Measurements from ENCODE around the gene ECHDC1. TPM values are rescaled to one million over a fixed set of nuclear protein-coding genes. Genes with fewer than 3 reads are reported as not detected.
"Not testable (repeated sequence)": the region's sequence is repeated elsewhere in the genome, so short reads cannot be mapped to it uniquely, and the experiment has no call there.

Gene ECHDC1
- total and polyA plus RNA-seq, 2 donors: 51.5 to 54.8 TPM

- peaks cover under 1 to 11% of the 10 kb centered on the region in 2 donors for H3K36me3 ChIP-seq (ENCODE audit: control insufficient read depth in 2 of 2, insufficient read depth in 2 of 2, low read length in 1 of 2)
- H3K27ac ChIP-seq (ENCODE audit: low read depth in 1 of 2, low read length in 1 of 2); DNase-seq (ENCODE audit: low read depth in 6 of 9, low spot score in 9 of 9); H3K9me3 ChIP-seq (ENCODE audit: control insufficient read depth in 2 of 2, insufficient read depth in 1 of 2, low read length in 1 of 2); H3K4me1 ChIP-seq (ENCODE audit: control insufficient read depth in 2 of 2, insufficient read depth in 2 of 2, low read length in 2 of 2); H3K27me3 ChIP-seq (ENCODE audit: control insufficient read depth in 2 of 2, insufficient read depth in 1 of 2, low read length in 1 of 2); H3K4me3 ChIP-seq (ENCODE audit: low read length in 2 of 2): not testable (repeated sequence)
- 78% methylated on average over 3 of the region's 3 CpGs for WGBS
Measured at GRCh38 chr6:127331256-127331655, 12.2 kb downstream of the ECHDC1 start.

GRCh38 chr6:127328043-127328609 lies 15.3 kb downstream of the ECHDC1 start:
- Histone ChIP-seq H3K4me1 (ENCODE audit: control insufficient read depth in 2 of 2, insufficient read depth in 2 of 2, low read length in 2 of 2) (no peaks in the 10 kb centered on the region), H3K27me3 (ENCODE audit: control insufficient read depth in 2 of 2, insufficient read depth in 1 of 2, low read length in 1 of 2) (no peaks in the 10 kb centered on the region), H3K27ac (ENCODE audit: low read depth in 1 of 2, low read length in 1 of 2) (no peak overlapping the region), H3K4me3 (ENCODE audit: low read length in 2 of 2) (no peak overlapping the region), H3K9me3 (ENCODE audit: control insufficient read depth in 2 of 2, insufficient read depth in 1 of 2, low read length in 1 of 2) (no peaks in the 10 kb centered on the region), H3K36me3 (ENCODE audit: control insufficient read depth in 2 of 2, insufficient read depth in 2 of 2, low read length in 1 of 2) (peaks cover 4 to 24% of the 10 kb centered on the region in 2 donors)
- DNase-seq (ENCODE audit: low read depth in 6 of 9, low spot score in 9 of 9): no peak

- H3K9me3 ChIP-seq (ENCODE audit: control insufficient read depth in 2 of 2, insufficient read depth in 1 of 2, low read length in 1 of 2): no peaks in the 10 kb centered on the region
- WGBS: 100% methylated on average over 1 of the region's 1 CpG
- no peak overlapping the region for H3K4me3 ChIP-seq (ENCODE audit: low read length in 2 of 2)
- H3K4me1 ChIP-seq (ENCODE audit: control insufficient read depth in 2 of 2, insufficient read depth in 2 of 2, low read length in 2 of 2): no peaks in the 10 kb centered on the region
- H3K27ac ChIP-seq (ENCODE audit: low read depth in 1 of 2, low read length in 1 of 2): no peak overlapping the region
- no peaks in the 10 kb centered on the region for H3K27me3 ChIP-seq (ENCODE audit: control insufficient read depth in 2 of 2, insufficient read depth in 1 of 2, low read length in 1 of 2)
- H3K36me3 ChIP-seq (ENCODE audit: control insufficient read depth in 2 of 2, insufficient read depth in 2 of 2, low read length in 1 of 2): peaks cover 0 to 16% of the 10 kb centered on the region in 2 donors
- no peak for DNase-seq (ENCODE audit: low read depth in 6 of 9, low spot score in 9 of 9)
Measured at GRCh38 chr6:127319686-127320085, 23.7 kb downstream of the ECHDC1 start.

GRCh38 chr6:127317388-127318128 lies 25.9 kb downstream of the ECHDC1 start:
- Histone ChIP-seq H3K27ac (ENCODE audit: low read depth in 1 of 2, low read length in 1 of 2) (no peak overlapping the region), H3K4me3 (ENCODE audit: low read length in 2 of 2) (no peak overlapping the region), H3K4me1 (ENCODE audit: control insufficient read depth in 2 of 2, insufficient read depth in 2 of 2, low read length in 2 of 2) (no peaks in the 10 kb centered on the region), H3K27me3 (ENCODE audit: control insufficient read depth in 2 of 2, insufficient read depth in 1 of 2, low read length in 1 of 2) (no peaks in the 10 kb centered on the region), H3K36me3 (ENCODE audit: control insufficient read depth in 2 of 2, insufficient read depth in 2 of 2, low read length in 1 of 2) (peaks cover 0 to 30% of the 10 kb centered on the region in 2 donors), H3K9me3 (ENCODE audit: control insufficient read depth in 2 of 2, insufficient read depth in 1 of 2, low read length in 1 of 2) (no peaks in the 10 kb centered on the region)
- no peak for DNase-seq (ENCODE audit: low read depth in 6 of 9, low spot score in 9 of 9)
- WGBS: 82% methylated on average over 6 of the region's 6 CpGs

GRCh38 chr6:127305741-127306140 lies 37.7 kb downstream of the ECHDC1 start:
- no peak overlapping the region for H3K4me3 ChIP-seq (ENCODE audit: low read length in 2 of 2)
- H3K36me3 ChIP-seq (ENCODE audit: control insufficient read depth in 2 of 2, insufficient read depth in 2 of 2, low read length in 1 of 2): peaks cover 0 to 15% of the 10 kb centered on the region in 2 donors
- no peaks in the 10 kb centered on the region for H3K9me3 ChIP-seq (ENCODE audit: control insufficient read depth in 2 of 2, insufficient read depth in 1 of 2, low read length in 1 of 2)
- no peaks in the 10 kb centered on the region for H3K4me1 ChIP-seq (ENCODE audit: control insufficient read depth in 2 of 2, insufficient read depth in 2 of 2, low read length in 2 of 2)
- no peak overlapping the region for H3K27ac ChIP-seq (ENCODE audit: low read depth in 1 of 2, low read length in 1 of 2)
- no peak for DNase-seq (ENCODE audit: low read depth in 6 of 9, low spot score in 9 of 9)
- no peaks in the 10 kb centered on the region for H3K27me3 ChIP-seq (ENCODE audit: control insufficient read depth in 2 of 2, insufficient read depth in 1 of 2, low read length in 1 of 2)
- WGBS: 99% methylated on average over 1 of the region's 1 CpG

- Histone ChIP-seq H3K36me3 (ENCODE audit: control insufficient read depth in 2 of 2, insufficient read depth in 2 of 2, low read length in 1 of 2) (peaks cover 0 to 22% of the 10 kb centered on the region in 2 donors), H3K27ac (ENCODE audit: low read depth in 1 of 2, low read length in 1 of 2) (no peak overlapping the region), H3K4me3 (ENCODE audit: low read length in 2 of 2) (no peak overlapping the region), H3K9me3 (ENCODE audit: control insufficient read depth in 2 of 2, insufficient read depth in 1 of 2, low read length in 1 of 2) (no peaks in the 10 kb centered on the region), H3K4me1 (ENCODE audit: control insufficient read depth in 2 of 2, insufficient read depth in 2 of 2, low read length in 2 of 2) (no peaks in the 10 kb centered on the region), H3K27me3 (ENCODE audit: control insufficient read depth in 2 of 2, insufficient read depth in 1 of 2, low read length in 1 of 2) (no peaks in the 10 kb centered on the region)
- 98% methylated on average over 3 of the region's 3 CpGs for WGBS
- no peak for DNase-seq (ENCODE audit: low read depth in 6 of 9, low spot score in 9 of 9)
Measured at GRCh38 chr6:127303917-127304316, 39.5 kb downstream of the ECHDC1 start.

- Histone ChIP-seq H3K27me3 (ENCODE audit: control insufficient read depth in 2 of 2, insufficient read depth in 1 of 2, low read length in 1 of 2) (no peaks in the 10 kb centered on the region), H3K27ac (ENCODE audit: low read depth in 1 of 2, low read length in 1 of 2) (no peak overlapping the region), H3K4me1 (ENCODE audit: control insufficient read depth in 2 of 2, insufficient read depth in 2 of 2, low read length in 2 of 2) (no peaks in the 10 kb centered on the region), H3K36me3 (ENCODE audit: control insufficient read depth in 2 of 2, insufficient read depth in 2 of 2, low read length in 1 of 2) (peaks cover 0 to 22% of the 10 kb centered on the region in 2 donors), H3K4me3 (ENCODE audit: low read length in 2 of 2) (no peak overlapping the region), H3K9me3 (ENCODE audit: control insufficient read depth in 2 of 2, insufficient read depth in 1 of 2, low read length in 1 of 2) (no peaks in the 10 kb centered on the region)
- 60% methylated on average over 6 of the region's 6 CpGs for WGBS
- peak in 8 of 9 donors; percentile 2 to 59 (median 16) for DNase-seq (ENCODE audit: low read depth in 6 of 9, low spot score in 9 of 9)
Measured at GRCh38 chr6:127302728-127303660, 40.4 kb downstream of the ECHDC1 start.

GRCh38 chr6:127301199-127301700 lies 42.2 kb downstream of the ECHDC1 start:
- WGBS: 93% methylated on average over 6 of the region's 6 CpGs

GRCh38 chr6:127300411-127300810 lies 43.0 kb downstream of the ECHDC1 start:
- Histone ChIP-seq H3K9me3 (ENCODE audit: control insufficient read depth in 2 of 2, insufficient read depth in 1 of 2, low read length in 1 of 2) (no peaks in the 10 kb centered on the region), H3K27ac (ENCODE audit: low read depth in 1 of 2, low read length in 1 of 2) (no peak overlapping the region), H3K36me3 (ENCODE audit: control insufficient read depth in 2 of 2, insufficient read depth in 2 of 2, low read length in 1 of 2) (peaks cover 0 to 18% of the 10 kb centered on the region in 2 donors), H3K4me1 (ENCODE audit: control insufficient read depth in 2 of 2, insufficient read depth in 2 of 2, low read length in 2 of 2) (no peaks in the 10 kb centered on the region), H3K27me3 (ENCODE audit: control insufficient read depth in 2 of 2, insufficient read depth in 1 of 2, low read length in 1 of 2) (no peaks in the 10 kb centered on the region), H3K4me3 (ENCODE audit: low read length in 2 of 2) (no peak overlapping the region)
- DNase-seq (ENCODE audit: low read depth in 6 of 9, low spot score in 9 of 9): no peak

More at GRCh38 chr6:127301199-127301700, 42.2 kb downstream of the ECHDC1 start:
- no peaks in the 10 kb centered on the region for H3K4me1 ChIP-seq (ENCODE audit: control insufficient read depth in 2 of 2, insufficient read depth in 2 of 2, low read length in 2 of 2)
- no peak for DNase-seq (ENCODE audit: low read depth in 6 of 9, low spot score in 9 of 9)
- H3K9me3 ChIP-seq (ENCODE audit: control insufficient read depth in 2 of 2, insufficient read depth in 1 of 2, low read length in 1 of 2): no peaks in the 10 kb centered on the region
- peaks cover 0 to 19% of the 10 kb centered on the region in 2 donors for H3K36me3 ChIP-seq (ENCODE audit: control insufficient read depth in 2 of 2, insufficient read depth in 2 of 2, low read length in 1 of 2)
- no peaks in the 10 kb centered on the region for H3K27me3 ChIP-seq (ENCODE audit: control insufficient read depth in 2 of 2, insufficient read depth in 1 of 2, low read length in 1 of 2)
- H3K4me3 ChIP-seq (ENCODE audit: low read length in 2 of 2): no peak overlapping the region
- H3K27ac ChIP-seq (ENCODE audit: low read depth in 1 of 2, low read length in 1 of 2): no peak overlapping the region

Data from thymus (tissue), 11 donors.